ENCODE data around the gene SDK2. TPM values are rescaled to one million over a fixed set of nuclear protein-coding genes. Genes with fewer than 3 reads are reported as not detected.

The SDK2 gene
- total and polyA plus RNA-seq, 2 of the 8 experiments (the other 6 are each of a cell fraction or from before 2014, with no cell fraction given), result 3.9 to 4.1 TPM

DNA sequence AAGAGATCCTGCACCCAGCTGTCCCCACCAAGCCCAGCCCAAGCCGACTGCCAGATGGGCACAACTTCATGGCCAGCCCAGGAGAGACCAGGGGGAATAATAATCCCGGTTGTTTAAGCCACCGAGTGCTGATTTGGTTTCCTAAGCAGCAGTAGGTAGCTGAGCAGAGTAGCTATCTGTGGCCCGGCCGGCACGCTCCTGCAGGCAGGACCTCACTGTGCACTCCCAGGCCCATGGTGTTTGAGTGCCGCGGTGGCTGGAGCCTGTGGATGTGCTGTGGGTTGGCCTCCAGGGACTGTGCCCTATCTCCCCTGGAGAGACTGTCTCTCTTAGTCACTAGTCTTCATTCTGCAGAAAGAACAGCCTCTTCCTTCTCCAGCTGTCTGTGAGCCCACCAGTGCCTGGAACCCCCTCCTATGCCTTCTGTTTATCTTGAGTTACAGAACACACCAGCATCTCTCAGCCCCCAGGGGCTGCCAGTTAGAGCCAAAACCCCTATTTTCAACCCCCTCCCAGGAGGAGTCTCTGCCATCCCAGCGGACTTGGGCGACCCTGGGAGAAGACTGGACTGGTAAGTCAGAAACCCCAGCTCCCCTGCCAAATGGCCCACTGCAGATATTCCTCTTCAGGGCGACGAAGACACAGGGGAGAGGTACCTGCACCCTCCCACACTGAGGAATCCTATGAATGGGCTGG, 152.0 kb downstream of the SDK2 start:
- Histone ChIP-seq H4K20me1 (replicated peaks in 1 of 2; ENCODE audit: control insufficient read depth in 1 of 2, insufficient read depth in 2 of 2, low read length in 2 of 2) (peaks cover 1 to 2% of the 10 kb centered on the region in 2 experiments), H3K4ac (replicated peaks; ENCODE audit: insufficient read length, low read depth, low read length) (peak overlapping the region; percentile 69), H3K27ac (ENCODE audit: low read depth, low read length) (no peak overlapping the region), H3K79me1 (ENCODE audit: low read depth, low read length) (0 out of 2 replicates have a peak, but pooled peaks cover 4% of the 10 kb centered on the region), H2BK15ac (ENCODE audit: low read length) (0 out of 2 replicates have a peak overlapping the region, but pooled peaks have one; percentile 22), H4K8ac (ENCODE audit: extremely low read depth, insufficient read depth, low read length) (peak overlapping the region; percentile 58; the same call in 1 of the 2 replicates), H4K91ac (replicated peaks; ENCODE audit: insufficient read length, low read length) (no peak overlapping the region), H2BK12ac (ENCODE audit: low read depth, low read length) (0 out of 2 replicates have a peak overlapping the region, but pooled peaks have one; percentile 60), H2AK5ac (ENCODE audit: low read depth, low read length) (no peak overlapping the region), H3K23ac (ENCODE audit: insufficient read length) (no peak overlapping the region), H2AFZ (ENCODE audit: low read length) (no peak overlapping the region), H2BK20ac (ENCODE audit: low read length) (peak overlapping the region; percentile 66; the same call in 1 of the 2 replicates), H3K36me3 (ENCODE audit: control insufficient read depth in 2 of 4, insufficient read depth in 4 of 4, low read length in 3 of 4) (no peaks in the 10 kb centered on the region), H3K4me2 (ENCODE audit: insufficient read depth in 1 of 2, low read depth in 2 of 2, low read length in 2 of 2) (peak overlapping the region; percentile 8 to 19; a peak in 1 of 4 replicates), H2BK120ac (replicated peaks; ENCODE audit: low read depth, low read length) (no peak overlapping the region), H3K56ac (replicated peaks; ENCODE audit: insufficient read length, low read depth, low read length) (no peak overlapping the region), H3K18ac (ENCODE audit: extremely low read depth, low read length) (peak overlapping the region; percentile 27; the same call in 1 of the 2 replicates), H3K14ac (ENCODE audit: insufficient read length) (no peak overlapping the region), H3K4me1 (replicated peaks in 1 of 4; ENCODE audit: control insufficient read depth in 3 of 4, insufficient read depth in 4 of 4, low read length in 3 of 4) (peaks cover 2 to 18% (median 9%) of the 10 kb centered on the region in 4 experiments), H3K4me3 (ENCODE audit: extremely low read depth in 1 of 4, insufficient read depth in 2 of 4, low read depth in 3 of 4, low read length in 4 of 4) (no peak overlapping the region), H4K5ac (ENCODE audit: insufficient read length, low read depth, low read length) (no peak overlapping the region), H3K23me2 (ENCODE audit: low read depth, low read length) (no peaks in the 10 kb centered on the region), H2BK5ac (ENCODE audit: low read depth, low read length) (no peak overlapping the region; the same call in 1 of the 2 replicates), H3K27me3 (replicated peaks in 1 of 4; ENCODE audit: control insufficient read depth in 3 of 4, extremely low read depth in 1 of 4, insufficient read depth in 3 of 4, low read length in 3 of 4) (no peaks in the 10 kb centered on the region; a peak in 1 of 7 replicates), H3K79me2 (ENCODE audit: control insufficient read depth in 1 of 2, insufficient read depth in 2 of 2, low read length in 2 of 2) (no peaks in the 10 kb centered on the region), H3K9me3 (ENCODE audit: insufficient read depth in 2 of 2, low read depth in 1 of 2, low read length in 1 of 2) (peaks cover 0 to 2% of the 10 kb centered on the region in 2 experiments; a peak in 1 of 4 replicates), H3K9ac (replicated peaks in 1 of 4; ENCODE audit: extremely low read depth in 1 of 4, low read depth in 3 of 4, low read length in 3 of 4) (no peak overlapping the region)
- DNase-seq (ENCODE audit: low read depth in 1 of 2, low spot score in 2 of 2) (no peak), FAIRE-seq (no peak)
- 78% methylated on average over 12 of the region's 12 CpGs; no CpG with 5 or more reads in 1 of the 2 experiments for WGBS, 2 experiments (ENCODE audit: extremely low coverage in 1 of 2, insufficient coverage in 1 of 2, insufficient read length in 1 of 2, insufficient replicate concordance in 2 of 2, low coverage in 1 of 2, low lambda C conversion rate in 2 of 2, missing lambda C conversion rate in 1 of 2)
- ChIA-PET CTCF (ENCODE audit: partially characterized antibody) (interaction anchor here (0.6 to 3.7 kb wide), 9 partner anchors 13 to 782 kb away, joined by 3 to 10 read pairs (median 3); no protein-coding TSS in a partner anchor), POLR2A (ENCODE audit: partially characterized antibody) (interaction anchor here (0.7 to 1.4 kb wide), 2 partner anchors 10 to 31 kb away, joined by 3 read pairs; no protein-coding TSS in a partner anchor)
- TF ChIP-seq TBP (IDR thresholded peaks at IDR 0.05; ENCODE audit: low read depth, low read length), result no peak
- no peak for TF ChIP-seq CHD1 (IDR thresholded peaks at IDR 0.05; ENCODE audit: low read depth, low read length)
- TF ChIP-seq EP300 (IDR thresholded peaks at IDR 0.05; ENCODE audit: borderline replicate concordance in 1 of 2, low read depth in 2 of 2, low read length in 2 of 2), result no peak
- no peak for TF ChIP-seq KDM1A (IDR thresholded peaks at IDR 0.05; ENCODE audit: borderline replicate concordance, low read length)
- TF ChIP-seq TAF7 (optimal IDR thresholded peaks at IDR 0.05; ENCODE audit: borderline replicate concordance, low read depth, low read length), result no peak
- no peak for TF ChIP-seq NANOG (IDR thresholded peaks at IDR 0.05; ENCODE audit: insufficient read depth, low read depth, low read length, poor library complexity, severe bottlenecking)
- no peak for TF ChIP-seq SP1 (IDR thresholded peaks at IDR 0.05; ENCODE audit: low read depth, low read length)
- no peak for TF ChIP-seq RFX5 (IDR thresholded peaks at IDR 0.05; ENCODE audit: borderline replicate concordance, low read depth, low read length)
- no peak for TF ChIP-seq CBX8 (IDR thresholded peaks at IDR 0.05; ENCODE audit: borderline replicate concordance, low read depth, low read length)
- no peak for TF ChIP-seq TEAD4 (IDR thresholded peaks at IDR 0.05; ENCODE audit: low read depth, low read length)
- no peak for TF ChIP-seq TCF12 (IDR thresholded peaks at IDR 0.05; ENCODE audit: low read depth, low read length)
- no peak for TF ChIP-seq CTBP2 (IDR thresholded peaks at IDR 0.05; ENCODE audit: borderline replicate concordance, insufficient read depth, insufficient read length, low read length)
